ENCODE data around the gene SLCO2A1. TPM values are rescaled to one million over a fixed set of nuclear protein-coding genes. Genes with fewer than 3 reads are reported as not detected.

Gene SLCO2A1
- total RNA-seq, 4 donors from 2014 or later, result 15.0 to 33.0 (median 19.2) TPM

- DNase-seq, result no peak
- no peak overlapping the region for H3K27ac ChIP-seq
- H3K36me3 ChIP-seq, result no peaks in the 10 kb centered on the region
- no peaks in the 10 kb centered on the region for H3K9me3 ChIP-seq
- no peaks in the 10 kb centered on the region for H3K27me3 ChIP-seq
- H3K4me3 ChIP-seq, result no peak overlapping the region
- TF ChIP-seq POLR2A (IDR thresholded peaks at IDR 0.05) (no peak), CTCF (IDR thresholded peaks at IDR 0.05) (no peak)
- H3K4me1 ChIP-seq, result no peaks in the 10 kb centered on the region
Observed at GRCh38 chr3:133996996-133997395, 32.7 kb downstream of the SLCO2A1 start.

GRCh38 chr3:133996251-133996661 lies 33.5 kb downstream of the SLCO2A1 start:
- no peak overlapping the region for H3K4me3 ChIP-seq
- H3K4me1 ChIP-seq, result no peaks in the 10 kb centered on the region
- TF ChIP-seq POLR2A (IDR thresholded peaks at IDR 0.05) (no peak), CTCF (IDR thresholded peaks at IDR 0.05) (no peak)
- DNase-seq, result no peak
- no peak overlapping the region for H3K27ac ChIP-seq
- no peaks in the 10 kb centered on the region for H3K36me3 ChIP-seq
- no peaks in the 10 kb centered on the region for H3K9me3 ChIP-seq
- H3K27me3 ChIP-seq, result no peaks in the 10 kb centered on the region

- Histone ChIP-seq H3K27ac (no peak overlapping the region), H3K9me3 (no peaks in the 10 kb centered on the region), H3K4me1 (no peaks in the 10 kb centered on the region), H3K4me3 (no peak overlapping the region), H3K36me3 (no peaks in the 10 kb centered on the region), H3K27me3 (no peaks in the 10 kb centered on the region)
- TF ChIP-seq CTCF (IDR thresholded peaks at IDR 0.05), result no peak
- no peak for TF ChIP-seq POLR2A (IDR thresholded peaks at IDR 0.05)
- DNase-seq, result no peak
Observed at GRCh38 chr3:133995264-133995663, 34.5 kb downstream of the SLCO2A1 start.

GRCh38 chr3:133994166-133994890 lies 35.4 kb downstream of the SLCO2A1 start:
- H3K4me1 ChIP-seq, result no peaks in the 10 kb centered on the region
- no peak overlapping the region for H3K4me3 ChIP-seq
- H3K27ac ChIP-seq, result no peak overlapping the region
- TF ChIP-seq CTCF (IDR thresholded peaks at IDR 0.05) (no peak), POLR2A (IDR thresholded peaks at IDR 0.05) (no peak)
- no peak for DNase-seq
- no peaks in the 10 kb centered on the region for H3K27me3 ChIP-seq
- H3K9me3 ChIP-seq, result no peaks in the 10 kb centered on the region
- no peaks in the 10 kb centered on the region for H3K36me3 ChIP-seq

- no peak overlapping the region for H3K27ac ChIP-seq
- H3K4me3 ChIP-seq, result no peak overlapping the region
- no peak for DNase-seq
- TF ChIP-seq POLR2A (IDR thresholded peaks at IDR 0.05) (no peak), CTCF (IDR thresholded peaks at IDR 0.05) (no peak)
- H3K9me3 ChIP-seq, result no peaks in the 10 kb centered on the region
- no peaks in the 10 kb centered on the region for H3K4me1 ChIP-seq
- no peaks in the 10 kb centered on the region for H3K36me3 ChIP-seq
- H3K27me3 ChIP-seq, result no peaks in the 10 kb centered on the region
Observed at GRCh38 chr3:133992951-133993620, 36.6 kb downstream of the SLCO2A1 start.

All from Peyer's patch (tissue), 4 donors.